HG02678 (cell line): ENCODE data around the gene VAV3.
A peak's percentile ranks its signal among the peaks of the same experiment; 100 is the strongest.

Experiments used
- ATAC-seq: cut with Tn5 transposase; IDR thresholded peaks from one replicate; pipeline ENCODE4 v1.9.1; 2021; ENCODE audit warnings: mild to moderate bottlenecking, moderate library complexity; ENCODE audit not compliant: unreplicated experiment

Gene VAV3

GRCh38 chr1:107939256-107939655 is 25.7 kb downstream of the VAV3 start:
- ATAC-seq, result no peak

GRCh38 chr1:107936498-107937481 is 28.2 kb downstream of the VAV3 start:
- ATAC-seq, result peak; percentile 29

DNA sequence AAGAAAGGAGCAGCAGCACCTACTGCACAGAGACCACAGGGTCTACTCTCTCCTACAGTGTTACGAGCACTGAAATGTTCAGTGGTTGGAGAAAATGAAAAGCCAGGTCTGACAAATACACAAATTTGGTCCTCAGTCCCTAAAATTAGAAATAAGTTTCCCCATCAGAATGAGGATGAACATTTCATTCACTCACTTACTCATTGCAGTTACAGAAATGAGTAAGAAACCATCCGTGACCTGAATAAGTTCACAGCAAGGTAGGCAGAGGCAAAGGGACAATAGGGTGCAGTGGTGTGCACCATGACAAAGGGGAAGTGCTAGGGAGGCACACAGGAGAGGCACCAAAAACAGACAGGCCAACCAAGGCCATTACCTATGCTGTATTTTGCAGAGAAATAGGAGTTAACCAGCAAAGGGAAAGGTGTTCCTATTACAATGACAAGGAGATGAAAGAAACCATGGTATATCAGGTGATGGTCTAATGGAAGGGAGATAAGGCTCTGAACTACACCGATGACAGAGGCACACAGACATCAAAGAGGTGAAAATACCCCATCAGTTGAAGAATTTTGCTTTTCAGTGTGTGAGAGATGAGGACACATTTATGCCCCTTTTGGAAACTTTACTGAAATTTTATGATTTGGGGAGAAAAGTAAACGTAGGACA is 29.4 kb downstream of the VAV3 start:
- peak; percentile 86 for ATAC-seq

- ATAC-seq, result peak; percentile 32
Observed at GRCh38 chr1:107934578-107934977, 30.4 kb downstream of the VAV3 start.

DNA sequence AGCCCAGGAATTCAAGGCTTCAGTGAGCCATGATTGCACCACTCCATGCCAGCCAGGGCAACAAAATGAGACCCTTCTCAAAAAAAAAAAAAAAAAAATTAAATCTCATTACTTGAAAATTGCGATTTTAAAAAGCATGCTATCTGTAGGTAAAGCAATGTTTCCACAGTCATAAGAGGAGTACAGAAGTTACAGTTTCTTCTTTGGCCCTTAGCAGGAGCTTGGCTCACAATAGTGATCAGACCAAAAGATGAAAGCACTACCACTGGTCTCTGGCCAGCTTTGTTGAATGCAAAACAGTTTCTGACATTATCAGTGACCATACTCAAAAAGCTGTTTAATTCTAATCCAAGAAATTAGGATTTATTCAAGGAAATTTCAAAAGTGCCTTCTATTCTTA is 31.2 kb downstream of the VAV3 start:
- ATAC-seq, result no peak

DNA sequence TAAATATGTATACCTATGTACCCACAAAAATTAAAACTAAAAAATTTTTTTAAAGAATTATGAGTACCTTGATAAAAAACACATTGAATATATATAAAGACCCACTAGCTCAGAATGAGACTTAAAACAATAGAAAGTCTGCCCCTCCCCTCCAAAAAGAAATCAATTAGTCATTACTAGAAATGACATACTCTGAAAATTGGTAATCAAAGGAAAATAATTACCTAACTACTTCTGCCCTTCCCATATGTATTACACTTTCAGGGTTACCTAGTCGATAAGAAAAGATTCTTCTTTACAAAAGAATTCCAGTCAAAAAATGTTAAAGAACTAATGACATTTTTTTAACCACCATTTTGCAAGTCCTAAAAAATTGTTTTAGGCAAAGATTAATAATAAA is 34.7 kb downstream of the VAV3 start:
- no peak for ATAC-seq

- ATAC-seq, result no peak
Observed at GRCh38 chr1:107927820-107928219, 37.2 kb downstream of the VAV3 start.

DNA sequence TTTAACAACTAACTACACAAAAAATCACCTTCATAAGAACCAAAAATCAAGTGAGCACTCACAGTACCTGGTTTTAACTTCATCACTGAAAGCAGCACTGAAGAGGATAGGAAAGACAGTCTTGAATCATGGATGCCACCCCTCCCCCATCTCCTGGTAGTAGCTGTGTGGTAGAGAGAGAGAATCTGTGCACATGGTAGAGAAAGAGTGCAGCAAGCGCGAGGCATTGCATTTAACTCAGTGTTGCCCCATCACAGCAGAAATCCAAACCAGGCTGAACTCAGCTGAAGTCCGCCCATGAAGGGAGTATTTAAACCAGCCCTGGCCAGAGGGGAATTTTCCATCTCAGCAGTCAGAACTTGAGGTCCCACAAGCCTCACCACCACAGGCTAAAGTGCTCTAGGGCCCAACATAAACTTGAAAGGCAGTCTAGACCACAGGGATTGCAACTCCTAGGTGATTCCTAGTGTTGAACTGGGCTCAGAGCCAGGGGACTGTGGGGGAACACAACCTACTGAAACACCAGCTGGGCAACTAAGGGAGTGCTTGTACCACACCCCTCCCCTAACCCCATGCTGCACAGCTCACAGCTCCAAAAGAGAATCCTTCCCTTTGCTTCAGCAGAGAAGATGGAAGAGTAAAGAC is 38.4 kb downstream of the VAV3 start:
- no peak for ATAC-seq

DNA sequence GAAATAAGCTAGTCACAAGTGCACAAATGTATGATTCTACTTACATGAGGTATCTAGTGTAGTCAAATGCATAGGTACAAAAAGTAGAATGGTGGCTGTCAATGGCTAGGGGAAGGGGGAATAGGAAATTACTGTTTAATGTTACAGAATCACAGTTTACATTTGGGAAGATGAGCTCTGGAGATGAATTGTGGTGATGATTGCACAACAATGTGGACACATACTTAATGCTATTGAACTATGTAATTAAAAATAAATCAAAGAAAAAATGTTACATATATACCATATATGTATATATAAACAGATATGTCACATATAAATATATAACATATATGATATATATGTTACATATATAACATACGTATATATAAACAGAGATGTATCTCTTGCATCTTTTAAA is 39.4 kb downstream of the VAV3 start:
- no peak for ATAC-seq

- no peak for ATAC-seq
Observed at GRCh38 chr1:107920999-107921398, 44.0 kb downstream of the VAV3 start.

DNA sequence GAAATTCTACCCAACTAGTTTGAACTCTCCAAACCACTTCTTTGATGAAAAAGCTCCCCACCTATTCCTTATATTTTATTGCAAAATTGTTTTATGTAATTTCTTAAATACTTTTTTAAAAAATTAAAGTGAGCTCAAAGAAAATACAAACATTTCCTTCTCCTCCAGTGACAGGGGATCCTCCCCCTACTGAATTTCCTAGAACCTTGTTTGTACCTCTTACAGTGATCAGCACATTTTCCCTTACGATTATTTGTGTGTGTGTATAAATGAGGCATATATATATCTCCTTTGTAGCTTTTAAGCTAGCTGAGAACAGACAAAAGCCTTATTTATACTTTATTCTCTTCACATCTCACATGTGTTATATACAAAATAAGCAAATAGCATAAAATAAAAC is 44.4 kb downstream of the VAV3 start:
- ATAC-seq, result no peak

GRCh38 chr1:107919953-107920352 is 45.0 kb downstream of the VAV3 start:
- no peak for ATAC-seq

GRCh38 chr1:107914119-107914765 is 50.7 kb downstream of the VAV3 start:
- ATAC-seq, result no peak

- no peak for ATAC-seq
Observed at GRCh38 chr1:107912656-107913055, 52.3 kb downstream of the VAV3 start.

- ATAC-seq, result no peak
Observed at GRCh38 chr1:107900090-107900945, 64.7 kb downstream of the VAV3 start.

DNA sequence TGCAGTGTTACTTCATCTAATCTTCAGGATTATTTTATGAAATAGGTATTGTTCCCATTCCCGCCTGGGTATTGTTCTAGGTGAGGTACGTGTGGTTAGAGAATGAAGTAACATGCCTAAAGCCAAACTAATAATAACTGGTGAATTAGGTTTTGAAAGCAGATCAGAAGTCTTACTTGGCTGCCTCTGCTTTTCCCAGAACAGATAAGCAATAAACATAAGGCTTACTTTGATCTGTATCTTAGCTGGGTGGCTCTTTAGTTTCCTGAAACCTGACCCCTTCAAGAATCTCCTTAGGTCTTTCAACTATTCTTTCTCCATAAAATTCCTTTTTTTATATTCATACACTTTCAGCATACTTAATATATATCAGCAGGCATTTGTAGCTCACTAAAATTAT is 65.3 kb downstream of the VAV3 start:
- no peak for ATAC-seq

GRCh38 chr1:107897438-107898345 is 67.3 kb downstream of the VAV3 start:
- ATAC-seq, result no peak

DNA sequence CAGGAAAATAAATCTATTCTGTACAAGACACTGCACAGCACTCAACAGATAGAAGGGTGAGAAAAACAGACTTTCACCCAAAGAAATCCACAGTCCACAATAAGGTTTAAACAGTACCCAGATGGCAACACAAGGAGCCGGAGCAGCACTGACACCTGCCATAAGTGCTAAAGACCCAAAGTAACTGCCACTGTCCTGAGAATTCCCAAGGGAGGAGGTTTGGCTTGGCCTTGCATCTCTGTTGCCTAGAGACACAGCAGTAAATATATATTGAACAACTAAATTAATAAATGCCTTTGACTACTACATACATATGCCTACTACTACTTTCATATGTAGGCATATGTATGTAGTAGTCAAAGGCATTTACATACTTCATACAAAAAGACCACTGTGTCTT is 68.0 kb downstream of the VAV3 start:
- no peak for ATAC-seq

- no peak for ATAC-seq
Observed at GRCh38 chr1:107896401-107896800, 68.6 kb downstream of the VAV3 start.
